ENCODE measurements around the gene NAGA. TPM values are rescaled to one million over a fixed set of nuclear protein-coding genes. Genes with fewer than 3 reads are reported as not detected.

Gene NAGA
- polyA plus RNA-seq, 2 donors, result 6.9 to 12.3 TPM

DNA sequence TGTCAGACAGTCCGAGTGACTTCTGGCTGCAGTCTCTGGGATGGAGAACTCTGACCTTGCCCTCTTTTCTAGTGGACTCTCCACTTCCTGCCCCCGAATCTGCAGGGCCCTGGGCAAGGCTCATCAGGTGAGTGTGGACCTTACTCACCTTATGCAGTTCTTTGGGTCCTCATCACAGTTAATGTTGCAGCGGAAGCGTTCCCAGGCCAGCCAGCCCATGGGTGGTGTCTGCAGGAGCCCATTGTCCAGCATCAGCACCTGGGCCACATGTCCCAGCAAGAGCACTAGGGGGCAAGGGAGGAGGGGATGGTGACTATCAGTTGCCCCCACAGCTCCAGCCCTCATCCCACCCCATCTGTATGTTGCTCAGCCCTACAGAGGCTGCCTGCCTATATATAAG lies 2.3 kb downstream of the NAGA start:
- no peak overlapping the region for H3K4me3 ChIP-seq (ENCODE audit: low read depth in 1 of 2, low read length in 2 of 2)
- H3K27ac ChIP-seq (ENCODE audit: low read depth in 2 of 2, low read length in 1 of 2), result no peak overlapping the region
- 95 to 100% methylated on average over 4 of the region's 4 CpGs for WGBS, 2 donors
- H3K27me3 ChIP-seq (ENCODE audit: control insufficient read depth in 1 of 2, insufficient read depth in 2 of 2, low read length in 2 of 2), result no peaks in the 10 kb centered on the region
- H3K36me3 ChIP-seq (ENCODE audit: control insufficient read depth in 2 of 2, insufficient read depth in 2 of 2, low read length in 1 of 2), result peaks cover 3 to 33% of the 10 kb centered on the region in 2 donors
- no peaks in the 10 kb centered on the region for H3K9me3 ChIP-seq (ENCODE audit: control insufficient read depth in 2 of 2, insufficient read depth in 1 of 2, low read depth in 1 of 2, low read length in 1 of 2)
- H3K4me1 ChIP-seq (ENCODE audit: control insufficient read depth in 2 of 2, insufficient read depth in 2 of 2, low read length in 1 of 2), result peaks cover 0 to 6% of the 10 kb centered on the region in 2 donors

DNA sequence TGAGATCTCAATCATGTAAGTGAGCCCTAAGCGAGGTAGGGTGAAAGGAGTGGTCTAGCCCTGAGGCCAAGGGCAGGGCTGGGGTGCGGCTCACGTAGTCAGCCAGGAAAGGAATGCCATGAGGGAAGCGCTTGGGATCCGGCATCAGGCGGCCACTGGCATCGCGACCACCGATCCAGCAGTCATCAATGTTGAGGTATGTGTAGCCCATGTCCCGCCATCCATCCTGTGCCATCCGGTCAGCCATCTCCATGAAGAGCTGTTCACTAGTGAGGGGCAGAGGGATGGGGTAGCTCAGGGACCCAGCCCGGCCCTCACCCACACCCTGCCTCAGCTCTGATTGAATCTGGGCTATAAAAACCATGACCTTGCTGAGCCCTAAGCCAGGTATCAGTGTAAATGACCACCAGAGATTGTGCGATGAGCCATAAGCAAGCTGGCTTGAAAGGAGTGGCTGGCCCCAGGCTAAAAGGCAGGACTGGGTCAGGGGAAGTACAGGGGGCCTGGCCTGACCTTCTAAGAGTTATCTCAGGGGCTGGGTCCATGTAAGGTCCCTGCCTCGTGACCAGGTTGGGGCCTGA lies 2.9 kb downstream of the NAGA start:
- Histone ChIP-seq H3K4me3 (ENCODE audit: low read depth in 1 of 2, low read length in 2 of 2) (no peak overlapping the region), H3K9me3 (ENCODE audit: control insufficient read depth in 2 of 2, insufficient read depth in 1 of 2, low read depth in 1 of 2, low read length in 1 of 2) (no peaks in the 10 kb centered on the region), H3K4me1 (ENCODE audit: control insufficient read depth in 2 of 2, insufficient read depth in 2 of 2, low read length in 1 of 2) (peaks cover 0 to 5% of the 10 kb centered on the region in 2 donors), H3K27me3 (ENCODE audit: control insufficient read depth in 1 of 2, insufficient read depth in 2 of 2, low read length in 2 of 2) (no peaks in the 10 kb centered on the region), H3K36me3 (ENCODE audit: control insufficient read depth in 2 of 2, insufficient read depth in 2 of 2, low read length in 1 of 2) (peaks cover 3 to 36% of the 10 kb centered on the region in 2 donors), H3K27ac (ENCODE audit: low read depth in 2 of 2, low read length in 1 of 2) (no peak overlapping the region)
- WGBS, 2 donors, result 87 to 93% methylated on average over 14 of the region's 14 CpGs

DNA sequence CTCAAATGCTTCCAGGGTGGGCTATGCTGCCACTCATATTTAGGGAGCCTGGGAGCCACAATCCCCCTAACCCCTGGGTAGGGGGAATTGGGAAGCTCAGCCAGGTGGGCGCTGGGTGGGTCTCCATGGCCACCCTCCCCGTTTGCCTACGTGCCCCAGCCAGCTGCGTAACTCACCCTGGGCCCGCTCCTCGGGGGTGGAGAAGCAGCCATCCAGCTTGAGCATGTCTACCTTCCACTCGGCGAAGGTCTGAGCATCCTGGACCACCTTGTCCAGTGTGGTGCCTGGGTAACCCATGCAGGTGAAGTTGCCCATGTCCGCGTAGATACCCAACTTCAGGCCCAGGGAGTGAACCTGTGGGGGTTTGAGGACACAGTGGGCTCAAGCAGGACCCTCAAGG lies 3.7 kb downstream of the NAGA start:
- Histone ChIP-seq H3K27me3 (ENCODE audit: control insufficient read depth in 1 of 2, insufficient read depth in 2 of 2, low read length in 2 of 2) (no peaks in the 10 kb centered on the region), H3K4me3 (ENCODE audit: low read depth in 1 of 2, low read length in 2 of 2) (no peak overlapping the region), H3K4me1 (ENCODE audit: control insufficient read depth in 2 of 2, insufficient read depth in 2 of 2, low read length in 1 of 2) (peaks cover 0 to 3% of the 10 kb centered on the region in 2 donors), H3K27ac (ENCODE audit: low read depth in 2 of 2, low read length in 1 of 2) (no peak overlapping the region), H3K9me3 (ENCODE audit: control insufficient read depth in 2 of 2, insufficient read depth in 1 of 2, low read depth in 1 of 2, low read length in 1 of 2) (no peaks in the 10 kb centered on the region), H3K36me3 (ENCODE audit: control insufficient read depth in 2 of 2, insufficient read depth in 2 of 2, low read length in 1 of 2) (peaks cover 3 to 41% of the 10 kb centered on the region in 2 donors)
- 95% methylated on average over 10 of the region's 10 CpGs for WGBS, 2 donors

DNA sequence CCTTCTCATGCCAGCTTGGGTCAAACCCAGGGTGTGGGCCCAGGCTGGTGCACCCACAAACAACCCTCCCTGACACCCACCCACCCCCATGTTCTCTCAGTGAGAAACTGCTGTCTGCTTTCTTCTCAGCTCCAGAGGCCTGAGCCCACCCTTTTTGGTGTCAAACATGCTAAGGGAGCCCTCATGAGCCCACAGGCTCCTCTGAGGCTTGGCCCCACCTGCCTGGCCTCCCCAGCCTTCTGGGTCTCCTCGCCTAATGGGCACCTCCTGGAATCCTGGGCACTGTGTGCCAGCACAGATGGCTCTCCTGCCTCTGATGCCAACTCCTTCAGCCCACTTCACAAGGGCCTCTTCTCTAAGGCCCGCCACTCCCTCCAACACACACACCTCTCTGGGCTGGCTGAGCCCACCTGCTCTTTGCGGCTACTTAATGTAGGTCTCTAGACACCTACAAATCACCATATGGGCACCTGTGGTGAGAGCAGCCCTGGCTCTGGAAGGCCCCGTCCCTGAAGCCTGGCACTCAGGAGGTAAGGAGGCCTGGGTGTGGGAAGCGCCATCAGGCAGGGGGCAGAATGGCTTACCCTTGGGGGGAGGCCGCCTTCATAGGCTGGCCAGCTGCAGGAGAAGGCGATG lies 4.4 kb downstream of the NAGA start:
- H3K27ac ChIP-seq (ENCODE audit: low read depth in 2 of 2, low read length in 1 of 2), result no peak overlapping the region
- H3K4me1 ChIP-seq (ENCODE audit: control insufficient read depth in 2 of 2, insufficient read depth in 2 of 2, low read length in 1 of 2), result peaks cover 0 to 3% of the 10 kb centered on the region in 2 donors
- no peaks in the 10 kb centered on the region for H3K27me3 ChIP-seq (ENCODE audit: control insufficient read depth in 1 of 2, insufficient read depth in 2 of 2, low read length in 2 of 2)
- H3K9me3 ChIP-seq (ENCODE audit: control insufficient read depth in 2 of 2, insufficient read depth in 1 of 2, low read depth in 1 of 2, low read length in 1 of 2), result no peaks in the 10 kb centered on the region
- 95 to 98% methylated on average over 7 of the region's 7 CpGs for WGBS, 2 donors
- H3K4me3 ChIP-seq (ENCODE audit: low read depth in 1 of 2, low read length in 2 of 2), result no peak overlapping the region
- peaks cover 3 to 42% of the 10 kb centered on the region in 2 donors for H3K36me3 ChIP-seq (ENCODE audit: control insufficient read depth in 2 of 2, insufficient read depth in 2 of 2, low read length in 1 of 2)

DNA sequence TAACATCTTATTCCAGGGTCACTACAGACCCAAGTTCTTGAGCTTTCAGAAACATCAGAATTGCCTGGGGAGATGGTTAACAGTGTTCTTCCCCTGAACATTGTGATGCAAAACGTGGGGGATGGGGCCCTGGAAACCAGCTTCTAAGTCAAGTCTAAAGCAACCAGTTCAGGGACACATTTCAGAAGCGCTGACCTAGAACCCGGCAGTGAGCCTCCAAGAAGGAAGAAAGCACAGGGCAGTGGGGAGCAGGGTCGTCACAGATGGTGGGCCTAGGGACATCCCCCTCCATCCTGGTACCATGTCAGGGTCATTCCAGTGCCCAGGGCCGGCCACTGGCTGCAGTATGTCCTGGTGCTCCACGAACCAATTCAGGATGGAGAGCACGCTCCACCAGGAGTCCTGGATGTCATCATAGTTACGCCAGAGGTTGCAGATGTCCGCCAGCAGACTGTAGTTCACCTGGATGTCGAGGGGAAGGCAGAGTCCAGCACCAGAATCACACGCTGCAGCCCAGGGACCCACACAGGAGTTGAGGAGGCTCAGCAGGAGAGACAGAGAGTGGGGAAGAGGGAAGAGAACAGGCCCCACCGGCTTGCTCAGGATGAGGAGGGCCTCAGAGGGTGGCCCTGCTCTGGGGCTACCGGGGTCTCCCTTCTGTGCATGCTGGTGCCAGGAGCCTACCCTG lies 5.0 kb downstream of the NAGA start:
- H3K27ac ChIP-seq (ENCODE audit: low read depth in 2 of 2, low read length in 1 of 2), result no peak overlapping the region
- H3K4me1 ChIP-seq (ENCODE audit: control insufficient read depth in 2 of 2, insufficient read depth in 2 of 2, low read length in 1 of 2), result peaks cover 0 to 3% of the 10 kb centered on the region in 2 donors
- H3K27me3 ChIP-seq (ENCODE audit: control insufficient read depth in 1 of 2, insufficient read depth in 2 of 2, low read length in 2 of 2), result no peaks in the 10 kb centered on the region
- no peak overlapping the region for H3K4me3 ChIP-seq (ENCODE audit: low read depth in 1 of 2, low read length in 2 of 2)
- no peaks in the 10 kb centered on the region for H3K9me3 ChIP-seq (ENCODE audit: control insufficient read depth in 2 of 2, insufficient read depth in 1 of 2, low read depth in 1 of 2, low read length in 1 of 2)
- 87 to 89% methylated on average over 13 of the region's 13 CpGs for WGBS, 2 donors
- peaks cover 3 to 48% of the 10 kb centered on the region in 2 donors for H3K36me3 ChIP-seq (ENCODE audit: control insufficient read depth in 2 of 2, insufficient read depth in 2 of 2, low read length in 1 of 2)

DNA sequence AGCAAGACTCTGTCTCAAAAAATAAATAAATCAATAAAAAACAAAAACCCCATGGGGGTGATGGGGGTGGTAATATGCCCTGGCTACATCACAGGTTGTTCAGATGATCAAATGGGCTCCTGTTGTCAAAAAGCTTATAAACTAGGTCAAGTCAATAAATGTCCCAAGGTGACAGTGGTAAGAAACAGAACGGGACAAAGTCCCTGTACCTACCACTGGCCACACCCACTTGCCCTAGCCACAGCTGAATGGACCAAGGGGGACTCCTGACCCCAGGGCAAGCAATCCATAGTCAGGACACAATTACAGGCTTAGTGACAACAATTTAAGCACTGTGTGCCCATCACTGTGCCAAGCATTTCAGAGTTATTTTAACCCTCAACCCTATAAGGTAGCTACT lies 6.0 kb downstream of the NAGA start:
- Histone ChIP-seq H3K4me3 (ENCODE audit: low read depth in 1 of 2, low read length in 2 of 2) (no peak overlapping the region), H3K27ac (ENCODE audit: low read depth in 2 of 2, low read length in 1 of 2) (no peak overlapping the region), H3K9me3 (ENCODE audit: control insufficient read depth in 2 of 2, insufficient read depth in 1 of 2, low read depth in 1 of 2, low read length in 1 of 2) (no peaks in the 10 kb centered on the region), H3K36me3 (ENCODE audit: control insufficient read depth in 2 of 2, insufficient read depth in 2 of 2, low read length in 1 of 2) (peaks cover 9 to 54% of the 10 kb centered on the region in 2 donors), H3K27me3 (ENCODE audit: control insufficient read depth in 1 of 2, insufficient read depth in 2 of 2, low read length in 2 of 2) (no peaks in the 10 kb centered on the region), H3K4me1 (ENCODE audit: control insufficient read depth in 2 of 2, insufficient read depth in 2 of 2, low read length in 1 of 2) (peaks cover 0 to under 1% of the 10 kb centered on the region in 2 donors)
- WGBS, 2 donors, result 88 to 98% methylated on average over 1 of the region's 1 CpG

DNA sequence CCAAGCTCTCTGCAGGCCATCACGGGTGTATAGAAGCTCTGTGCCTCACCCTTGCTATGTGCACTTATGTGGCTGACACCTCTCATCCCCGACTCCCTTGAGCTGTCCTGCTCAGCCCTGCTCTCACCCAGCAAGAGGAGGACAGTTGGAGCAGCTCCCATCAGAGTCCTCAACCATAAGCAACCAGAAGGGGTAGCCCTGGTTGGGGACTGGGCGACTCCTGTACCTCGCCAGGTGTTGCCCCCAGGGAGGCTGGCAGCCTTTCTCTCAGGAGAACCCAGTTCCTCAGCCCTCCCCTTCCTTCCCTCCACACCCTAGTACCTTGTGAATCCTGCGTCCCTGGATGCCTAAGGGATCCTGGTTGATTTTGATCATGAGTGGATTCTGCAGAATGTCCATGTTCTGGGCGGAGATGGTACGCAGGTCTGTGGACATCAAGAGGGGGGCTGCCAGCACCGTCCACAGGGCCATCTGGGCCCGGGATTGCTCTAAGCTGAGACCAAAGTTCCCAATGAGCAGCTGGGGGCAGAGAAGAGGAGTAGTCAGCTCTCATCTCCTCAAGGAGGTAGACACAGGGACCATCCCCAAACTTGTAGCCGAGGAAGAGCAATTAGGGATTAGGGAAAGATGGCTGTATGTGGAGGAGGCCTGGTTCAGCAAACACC lies 8.0 kb downstream of the NAGA start:
- H3K27ac ChIP-seq (ENCODE audit: low read depth in 2 of 2, low read length in 1 of 2), result no peak overlapping the region
- H3K9me3 ChIP-seq (ENCODE audit: control insufficient read depth in 2 of 2, insufficient read depth in 1 of 2, low read depth in 1 of 2, low read length in 1 of 2), result no peaks in the 10 kb centered on the region
- H3K36me3 ChIP-seq (ENCODE audit: control insufficient read depth in 2 of 2, insufficient read depth in 2 of 2, low read length in 1 of 2), result peaks cover 12 to 48% of the 10 kb centered on the region in 2 donors
- no peaks in the 10 kb centered on the region for H3K4me1 ChIP-seq (ENCODE audit: control insufficient read depth in 2 of 2, insufficient read depth in 2 of 2, low read length in 1 of 2)
- H3K27me3 ChIP-seq (ENCODE audit: control insufficient read depth in 1 of 2, insufficient read depth in 2 of 2, low read length in 2 of 2), result no peaks in the 10 kb centered on the region
- no peak overlapping the region for H3K4me3 ChIP-seq (ENCODE audit: low read depth in 1 of 2, low read length in 2 of 2)
- 94 to 95% methylated on average over 10 of the region's 10 CpGs for WGBS, 2 donors

DNA sequence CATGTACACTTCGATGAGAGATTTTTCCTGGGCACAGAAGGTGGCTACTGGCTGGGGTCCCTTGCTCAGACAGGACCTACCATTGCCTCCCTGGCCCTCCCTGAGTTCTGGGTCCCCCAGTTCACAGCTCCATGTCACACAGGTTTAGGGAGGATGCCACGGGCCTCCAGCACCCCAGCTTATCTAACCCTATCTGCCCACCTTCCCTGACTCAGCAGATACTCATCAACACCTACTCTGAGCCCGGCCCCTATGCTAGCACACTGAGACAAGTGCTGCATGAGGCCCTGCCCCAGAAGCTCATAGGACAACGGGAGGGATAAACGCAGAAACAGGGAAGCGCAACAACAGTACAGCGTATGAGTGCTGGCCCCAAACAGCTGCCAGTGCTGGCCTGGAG lies 9.6 kb downstream of the NAGA start:
- H3K4me3 ChIP-seq (ENCODE audit: low read depth in 1 of 2, low read length in 2 of 2), result no peak overlapping the region
- no peaks in the 10 kb centered on the region for H3K9me3 ChIP-seq (ENCODE audit: control insufficient read depth in 2 of 2, insufficient read depth in 1 of 2, low read depth in 1 of 2, low read length in 1 of 2)
- 94 to 95% methylated on average over 7 of the region's 7 CpGs for WGBS, 2 donors
- peaks cover 12 to 37% of the 10 kb centered on the region in 2 donors for H3K36me3 ChIP-seq (ENCODE audit: control insufficient read depth in 2 of 2, insufficient read depth in 2 of 2, low read length in 1 of 2)
- no peaks in the 10 kb centered on the region for H3K27me3 ChIP-seq (ENCODE audit: control insufficient read depth in 1 of 2, insufficient read depth in 2 of 2, low read length in 2 of 2)
- H3K4me1 ChIP-seq (ENCODE audit: control insufficient read depth in 2 of 2, insufficient read depth in 2 of 2, low read length in 1 of 2), result no peaks in the 10 kb centered on the region
- no peak overlapping the region for H3K27ac ChIP-seq (ENCODE audit: low read depth in 2 of 2, low read length in 1 of 2)

DNA sequence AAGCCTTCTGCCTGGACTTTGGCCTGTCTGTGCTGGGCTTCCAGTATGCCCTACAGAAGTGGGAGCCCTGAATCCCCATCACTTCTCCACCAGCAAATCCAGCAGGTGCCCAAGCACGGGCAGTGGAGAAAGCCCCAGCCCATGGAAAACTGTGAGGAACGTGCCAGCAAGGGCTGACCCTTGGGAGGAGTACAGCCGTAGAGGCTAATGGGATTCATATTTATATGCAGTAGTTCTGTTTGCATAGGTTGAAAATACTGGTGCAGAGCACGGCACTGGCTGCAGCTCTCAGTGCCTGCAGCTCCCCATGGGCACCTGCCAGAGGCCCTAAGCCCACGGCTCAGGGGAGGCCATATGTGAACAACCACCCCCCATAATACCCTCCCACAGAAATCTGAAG lies 10.1 kb downstream of the NAGA start:
- Histone ChIP-seq H3K27ac (ENCODE audit: low read depth in 2 of 2, low read length in 1 of 2) (no peak overlapping the region), H3K27me3 (ENCODE audit: control insufficient read depth in 1 of 2, insufficient read depth in 2 of 2, low read length in 2 of 2) (no peaks in the 10 kb centered on the region), H3K4me1 (ENCODE audit: control insufficient read depth in 2 of 2, insufficient read depth in 2 of 2, low read length in 1 of 2) (no peaks in the 10 kb centered on the region), H3K9me3 (ENCODE audit: control insufficient read depth in 2 of 2, insufficient read depth in 1 of 2, low read depth in 1 of 2, low read length in 1 of 2) (no peaks in the 10 kb centered on the region), H3K36me3 (ENCODE audit: control insufficient read depth in 2 of 2, insufficient read depth in 2 of 2, low read length in 1 of 2) (peaks cover 9 to 32% of the 10 kb centered on the region in 2 donors), H3K4me3 (ENCODE audit: low read depth in 1 of 2, low read length in 2 of 2) (no peak overlapping the region)
- WGBS, 2 donors, result 96 to 97% methylated on average over 5 of the region's 5 CpGs

Data from esophagus (tissue), 2 donors.